NCI-H69 (cell line): Measurements from ENCODE around the gene MEF2C.

ENCODE experiments used
- DNase-seq: peaks from one replicate; lab custom pipeline; 2025; lab: John Stamatoyannopoulos, UW

Gene MEF2C

DNA sequence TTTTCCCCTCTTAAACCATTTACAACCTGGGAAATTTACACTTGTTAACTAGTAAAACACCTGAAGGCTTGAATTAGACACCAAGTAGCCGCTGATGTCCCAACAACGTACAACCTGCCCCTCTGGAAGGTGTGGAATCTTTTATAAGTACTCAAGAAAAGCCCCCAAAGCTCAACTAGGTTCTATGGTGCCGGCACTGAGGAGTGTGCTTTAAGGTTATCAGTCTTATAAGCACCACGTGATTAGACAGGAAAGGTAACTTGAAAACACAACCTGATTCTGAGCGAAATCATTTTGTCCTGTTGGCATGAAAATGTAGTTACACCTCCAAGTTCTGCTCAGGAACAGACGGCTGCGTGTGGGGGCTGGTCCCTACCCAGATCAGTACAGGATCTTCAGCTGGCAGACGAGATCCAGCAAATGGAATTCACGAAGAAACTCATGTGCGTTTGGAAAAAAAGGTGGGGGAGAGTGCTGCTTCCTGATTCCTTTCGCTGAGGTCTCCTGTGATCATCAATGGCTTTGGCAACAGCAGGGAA is 195.5 kb downstream of the MEF2C start:
- DNase-seq = peak; percentile 85

DNA sequence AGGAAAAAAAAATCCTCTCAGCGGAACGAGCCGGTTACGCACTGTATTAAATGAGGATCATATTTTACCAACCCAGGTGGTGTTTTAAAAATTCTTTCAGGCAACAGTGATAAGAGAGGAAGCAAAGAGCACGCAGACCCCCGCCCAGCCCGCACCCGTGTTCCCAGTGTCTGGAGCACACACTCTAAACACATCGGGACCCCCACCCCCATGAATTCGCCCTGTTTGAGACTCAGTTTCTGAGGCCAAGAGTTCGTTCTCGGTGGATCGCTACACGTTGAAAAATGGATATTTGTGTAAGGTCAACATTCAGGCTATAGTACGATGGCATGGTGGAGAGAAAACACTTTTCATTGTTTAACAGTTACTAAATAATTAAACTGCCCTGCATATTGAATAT is 196.3 kb downstream of the MEF2C start:
- DNase-seq = peak; percentile 74

DNA sequence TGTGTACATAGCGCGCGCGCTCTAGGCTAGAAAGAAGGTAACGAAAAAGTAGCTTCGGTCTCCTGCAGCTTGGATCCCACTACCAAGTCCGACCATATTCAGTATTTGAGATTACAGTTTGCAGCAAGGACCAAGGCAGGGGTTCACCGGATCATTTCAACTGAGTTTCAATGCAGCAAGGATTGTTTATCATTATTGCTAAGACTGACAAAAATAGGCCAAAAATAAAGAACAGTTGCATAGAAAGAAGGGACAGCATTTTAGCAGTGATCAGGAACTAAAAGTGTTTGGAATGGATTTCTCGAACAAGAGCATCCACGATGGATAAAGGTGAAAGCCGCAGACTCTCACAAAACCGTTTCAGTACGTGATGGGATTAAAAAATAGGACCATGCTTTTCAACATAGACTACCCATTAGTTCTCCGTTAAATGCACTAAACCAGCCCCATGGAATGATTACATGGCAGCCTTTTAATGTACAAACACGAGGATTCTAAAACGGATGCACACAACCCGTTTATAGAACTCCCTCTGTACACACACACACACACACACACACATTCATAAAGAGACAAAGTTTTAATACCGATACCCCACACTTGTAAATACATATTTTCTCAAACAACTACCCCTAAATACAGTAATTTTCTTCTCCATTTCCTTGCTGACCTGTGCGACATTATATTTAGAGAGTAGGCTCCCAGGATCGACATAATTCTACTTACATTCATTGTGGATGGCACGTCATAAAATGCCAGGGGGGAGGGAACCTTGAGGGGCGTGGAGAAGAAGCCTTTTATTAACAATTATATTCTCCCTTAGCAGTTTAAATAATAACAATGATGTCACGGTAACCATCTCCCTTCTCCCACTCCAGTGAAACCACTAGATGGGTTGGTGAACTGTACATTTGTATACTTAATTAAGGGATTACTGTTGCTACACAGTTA is 197.1 kb downstream of the MEF2C start:
- DNase-seq = peak; percentile 97

DNA sequence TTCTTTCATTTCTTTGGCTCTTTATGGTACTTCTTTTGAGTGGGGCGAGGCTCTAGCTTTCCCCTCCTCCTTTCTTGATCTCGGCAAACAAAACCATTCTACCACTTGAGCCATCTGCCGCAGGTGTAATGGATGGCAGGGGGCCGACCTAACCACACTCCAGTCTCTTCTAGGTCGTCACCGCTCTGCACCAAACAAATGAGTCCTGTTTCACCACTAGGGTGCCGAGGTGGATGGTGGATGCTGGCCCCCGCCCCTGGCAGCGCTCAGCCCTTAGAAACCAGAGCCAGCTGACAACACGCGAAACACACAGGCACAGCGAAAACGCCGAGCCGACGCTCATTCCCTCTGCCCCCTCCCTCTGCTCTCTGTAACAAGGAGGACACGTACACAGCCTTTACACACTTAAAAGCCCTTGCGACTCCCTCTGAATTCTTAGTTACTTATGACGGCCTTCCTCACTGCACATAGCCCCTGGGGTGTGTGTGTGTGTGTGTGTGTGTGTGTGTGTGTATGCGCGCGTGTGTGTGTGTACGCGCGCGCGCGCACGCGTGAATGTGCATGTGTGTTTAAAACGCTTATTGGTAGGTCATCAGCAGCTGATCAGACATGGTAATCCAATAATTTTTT is 199.4 kb downstream of the MEF2C start:
- peak; percentile 99 for DNase-seq

DNA sequence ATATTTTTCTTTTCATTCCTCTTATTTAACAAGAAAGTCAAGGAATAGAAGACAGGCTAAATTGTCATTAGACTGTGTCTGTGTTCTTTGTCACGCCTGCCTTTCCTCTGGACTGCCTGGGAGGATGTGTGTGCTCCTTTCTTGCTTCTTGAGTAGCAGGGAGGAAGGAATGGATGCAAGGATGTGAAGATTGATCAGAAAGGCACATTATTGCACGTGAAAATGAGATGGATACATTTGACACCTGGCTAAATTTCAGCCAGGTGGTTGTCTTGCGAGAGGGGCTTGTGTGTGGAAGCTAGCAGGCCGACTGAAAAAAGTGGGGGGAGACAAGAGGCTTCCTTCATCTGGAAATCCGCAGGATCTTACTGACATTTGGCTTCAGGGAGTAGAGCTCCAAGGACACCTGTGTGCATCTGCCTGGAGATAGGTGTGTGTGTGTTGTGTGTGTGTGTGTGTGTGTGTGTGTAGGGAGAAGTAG is 200.1 kb downstream of the MEF2C start:
- peak; percentile 90 for DNase-seq

DNA sequence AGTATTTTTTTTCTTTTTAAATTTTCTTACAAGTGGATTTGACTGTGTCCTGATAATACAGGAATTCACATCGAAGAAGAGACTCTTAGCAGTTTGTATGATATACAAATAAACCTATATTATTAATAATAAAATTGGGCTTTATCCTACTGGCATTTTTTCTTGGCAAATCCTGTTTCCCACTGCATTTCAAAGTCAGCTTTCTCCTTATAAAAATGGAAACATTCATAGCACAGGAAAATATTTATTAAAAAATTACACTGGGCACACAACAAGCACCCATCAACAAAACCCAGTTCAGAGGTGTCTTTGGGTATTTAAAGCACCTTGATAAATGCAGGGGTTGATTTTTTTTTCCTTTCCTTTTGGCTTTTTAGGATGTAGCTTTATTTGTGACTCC is 200.9 kb downstream of the MEF2C start:
- no peak for DNase-seq

DNA sequence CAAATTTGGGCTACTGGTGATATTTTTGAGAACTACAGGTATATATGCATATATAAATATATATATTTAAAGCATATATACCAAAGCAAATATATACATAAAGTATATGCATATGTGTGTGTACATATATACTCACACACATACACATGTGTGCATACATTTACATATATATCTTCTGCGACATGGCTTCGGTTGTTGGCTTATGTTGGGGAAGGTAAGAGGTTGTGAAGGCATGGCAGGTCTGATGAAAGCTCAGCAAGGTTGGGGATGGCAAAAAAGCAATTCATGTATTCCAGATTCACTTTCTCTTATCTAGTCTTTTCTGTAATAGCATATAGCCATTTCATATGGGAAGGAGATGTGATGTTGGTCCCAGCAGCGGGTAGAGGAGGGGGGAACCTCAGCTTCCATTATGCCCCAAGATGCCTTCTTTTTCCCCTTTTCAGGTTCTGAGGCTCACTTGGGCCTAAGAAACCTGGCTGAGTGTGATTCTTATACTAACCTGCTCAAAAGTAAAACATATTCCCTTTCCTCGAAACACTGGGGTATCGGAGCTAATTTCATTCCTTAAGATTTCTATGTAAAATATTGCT is 201.7 kb downstream of the MEF2C start:
- peak; percentile 77 for DNase-seq

DNA sequence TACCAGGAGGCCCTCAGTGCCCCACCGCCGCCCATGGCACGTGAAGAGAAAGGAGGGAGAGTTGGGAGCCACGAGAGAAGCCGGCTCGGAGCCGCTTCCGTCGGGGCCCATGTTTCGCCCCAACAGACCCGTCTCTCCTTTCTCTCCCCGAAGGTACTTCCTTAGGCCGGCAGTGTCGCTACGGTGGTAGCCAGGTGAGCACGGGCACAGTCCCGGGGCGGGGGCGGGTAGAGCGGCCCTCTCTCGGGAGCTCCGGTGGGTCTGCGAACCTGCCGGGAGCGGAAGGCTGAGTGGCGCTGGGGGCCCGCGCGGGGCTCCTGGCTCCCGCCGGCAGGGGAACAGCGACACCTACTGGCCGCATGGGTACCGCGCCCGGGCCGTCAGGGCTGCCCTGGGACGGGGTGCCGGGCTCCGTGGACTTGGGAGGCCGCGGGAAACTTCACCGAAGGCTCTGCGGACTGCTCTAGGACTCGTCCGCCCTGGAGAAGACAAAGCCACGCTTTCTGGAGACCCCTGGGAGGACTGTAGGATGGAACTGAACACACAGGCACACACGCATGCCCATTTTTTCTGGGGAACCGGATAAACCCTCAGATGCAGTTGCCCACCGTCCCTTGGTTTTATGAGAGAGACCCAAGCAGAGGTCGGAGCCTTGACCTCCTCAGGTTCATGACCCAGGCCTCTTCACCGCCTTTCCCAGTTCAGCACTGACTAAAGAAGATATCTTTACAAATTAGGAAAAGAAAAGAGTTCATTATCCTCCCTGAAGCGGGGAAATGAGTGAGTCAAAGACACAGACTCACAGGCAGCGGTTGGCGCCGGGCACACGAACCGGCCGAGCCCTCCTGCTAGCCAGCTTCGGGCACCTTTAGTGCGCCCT is 202.5 kb downstream of the MEF2C start:
- peak; percentile 90 for DNase-seq

DNA sequence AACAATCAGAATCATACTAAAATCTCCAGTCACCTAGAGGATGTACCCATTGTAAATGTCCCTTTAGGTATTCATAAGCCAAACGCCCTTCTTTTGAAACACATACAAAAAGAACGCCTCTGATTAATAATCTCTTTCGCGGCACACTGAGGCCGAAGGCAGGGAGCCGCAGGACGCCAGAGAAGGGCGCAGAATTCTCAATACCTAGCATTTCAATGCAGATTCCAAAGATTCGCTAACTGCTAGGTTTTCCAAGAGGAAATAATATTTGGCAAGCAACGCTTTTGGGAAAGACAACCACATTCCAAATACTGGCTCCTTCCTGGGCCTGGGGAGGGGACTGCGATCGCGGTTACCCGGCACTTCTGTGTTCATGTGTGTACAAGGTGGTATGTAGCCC is 203.3 kb downstream of the MEF2C start:
- DNase-seq = peak; percentile 74

DNA sequence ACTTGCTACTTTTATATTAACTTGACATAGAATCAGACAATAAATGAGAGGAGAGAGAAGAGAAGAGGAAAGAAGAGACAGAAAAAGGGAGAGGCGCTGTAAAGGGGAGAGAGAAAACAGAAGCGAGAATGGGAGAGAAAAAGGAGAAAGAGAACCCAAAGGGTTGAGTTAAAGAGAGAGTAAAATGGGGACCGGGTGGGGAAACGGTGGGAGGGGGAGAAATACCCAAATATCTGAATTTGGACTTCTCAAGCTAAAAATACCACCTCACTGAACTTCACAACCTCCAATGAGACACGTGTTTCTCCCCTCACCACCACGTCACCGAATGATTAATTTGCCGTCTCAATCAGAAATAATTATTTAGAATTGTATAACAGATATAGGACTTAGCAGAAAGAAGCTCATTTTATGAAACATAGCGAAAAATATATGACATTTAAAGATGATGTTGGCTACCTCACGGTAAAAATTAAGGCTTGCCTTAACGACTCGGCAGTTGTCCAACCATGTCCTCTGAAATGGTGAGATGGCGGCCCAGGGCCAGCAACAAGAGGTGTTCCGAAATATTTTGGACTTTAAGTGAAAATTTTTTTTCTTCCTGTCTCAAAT is 204.1 kb downstream of the MEF2C start:
- peak; percentile 84 for DNase-seq

DNA sequence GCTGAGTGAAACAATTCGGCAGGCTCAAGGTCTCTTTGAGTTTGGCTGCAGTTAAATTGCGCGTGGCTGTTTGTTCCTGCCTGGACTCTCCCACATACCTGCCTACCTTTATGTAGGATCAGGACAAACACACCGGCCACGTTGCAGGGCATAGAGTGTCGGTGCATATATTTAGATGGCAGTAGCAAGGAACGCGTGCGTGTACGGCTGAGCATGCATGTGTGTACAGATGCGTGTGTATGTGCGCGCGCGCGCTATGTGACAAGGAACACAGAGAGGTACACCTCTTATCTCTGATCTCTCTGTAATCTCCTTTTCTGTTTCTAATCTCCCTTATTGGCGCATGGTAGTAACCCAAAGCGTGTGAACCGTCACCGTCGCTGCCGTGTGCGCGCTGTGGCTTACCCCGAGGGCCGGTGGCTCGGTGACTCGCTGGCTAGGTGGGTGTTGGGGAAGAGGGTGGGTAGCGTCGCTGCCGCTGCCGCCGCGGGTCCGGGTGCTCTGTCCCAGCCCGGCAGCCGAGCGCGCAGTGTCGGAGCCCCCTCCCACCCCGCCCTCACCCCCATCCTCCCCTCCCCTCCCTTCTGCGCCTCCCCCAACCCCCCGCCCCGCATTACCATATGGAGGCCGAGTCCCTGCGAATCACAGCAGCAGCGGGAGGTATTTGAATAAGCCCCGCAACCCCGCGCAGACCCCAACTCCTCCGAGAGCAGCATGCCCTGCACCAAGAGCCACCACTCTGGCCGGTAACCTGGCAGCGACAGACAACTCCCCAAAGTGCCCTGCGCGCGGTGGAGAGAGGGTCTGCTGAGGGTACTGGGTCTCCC is 204.8 kb downstream of the MEF2C start:
- DNase-seq = peak; percentile 96

DNA sequence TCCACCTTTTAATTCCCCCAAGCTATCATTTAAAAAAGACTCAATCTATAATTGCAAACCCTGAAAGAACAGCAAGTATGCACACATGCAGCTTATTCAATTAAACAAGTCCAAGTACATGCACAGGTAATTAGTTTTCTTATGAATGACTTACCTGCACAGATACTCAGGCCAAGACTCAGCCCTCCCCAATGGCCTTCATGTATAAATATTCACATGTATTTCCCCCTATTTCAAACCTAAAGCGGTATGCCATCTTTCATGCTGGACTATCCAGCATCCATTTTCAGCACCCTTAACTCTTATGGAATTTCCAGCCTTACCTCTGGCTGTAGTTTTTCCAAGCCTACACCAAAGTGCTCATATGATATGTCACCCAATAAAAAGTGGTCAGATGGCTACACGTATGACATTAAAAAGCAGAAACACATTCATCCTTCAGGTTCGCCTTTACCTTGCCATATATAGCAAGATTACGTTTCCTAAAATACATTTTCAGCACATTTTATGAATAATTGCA is 205.5 kb downstream of the MEF2C start:
- DNase-seq = peak; percentile 79

DNA sequence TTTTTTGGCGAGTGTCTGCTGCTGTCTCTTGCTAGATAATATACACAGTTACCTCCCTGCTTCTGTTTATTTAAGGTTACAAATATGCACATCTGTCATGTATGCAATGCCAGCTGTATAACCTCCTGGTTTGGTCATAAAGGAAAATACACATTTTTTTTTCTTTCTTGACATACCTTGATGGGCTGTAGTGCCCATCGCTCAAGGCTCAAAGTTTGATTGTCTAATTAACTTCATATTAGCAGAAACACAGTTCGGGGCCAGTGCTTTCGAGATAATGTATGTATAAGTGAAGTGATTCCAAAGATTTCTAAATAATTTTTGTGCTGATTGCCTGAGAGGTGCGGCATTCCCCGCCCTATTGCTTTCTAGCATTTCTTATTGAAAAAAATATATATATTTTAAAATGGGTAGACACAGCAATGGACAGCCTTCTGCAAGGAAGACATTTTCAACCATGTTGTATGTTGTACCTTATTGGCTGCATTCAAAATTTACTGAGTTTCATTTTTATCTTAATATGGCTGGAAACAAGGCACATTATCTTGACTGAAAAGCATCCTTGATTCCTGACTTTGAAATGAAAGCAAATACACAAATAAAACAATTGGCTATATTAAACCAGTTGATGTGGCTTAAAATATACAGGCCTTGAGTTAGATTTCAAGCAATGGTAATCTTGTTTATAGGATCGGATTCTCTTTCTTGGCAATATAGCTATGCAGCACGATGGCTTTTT is 206.2 kb downstream of the MEF2C start:
- DNase-seq = peak; percentile 86

DNA sequence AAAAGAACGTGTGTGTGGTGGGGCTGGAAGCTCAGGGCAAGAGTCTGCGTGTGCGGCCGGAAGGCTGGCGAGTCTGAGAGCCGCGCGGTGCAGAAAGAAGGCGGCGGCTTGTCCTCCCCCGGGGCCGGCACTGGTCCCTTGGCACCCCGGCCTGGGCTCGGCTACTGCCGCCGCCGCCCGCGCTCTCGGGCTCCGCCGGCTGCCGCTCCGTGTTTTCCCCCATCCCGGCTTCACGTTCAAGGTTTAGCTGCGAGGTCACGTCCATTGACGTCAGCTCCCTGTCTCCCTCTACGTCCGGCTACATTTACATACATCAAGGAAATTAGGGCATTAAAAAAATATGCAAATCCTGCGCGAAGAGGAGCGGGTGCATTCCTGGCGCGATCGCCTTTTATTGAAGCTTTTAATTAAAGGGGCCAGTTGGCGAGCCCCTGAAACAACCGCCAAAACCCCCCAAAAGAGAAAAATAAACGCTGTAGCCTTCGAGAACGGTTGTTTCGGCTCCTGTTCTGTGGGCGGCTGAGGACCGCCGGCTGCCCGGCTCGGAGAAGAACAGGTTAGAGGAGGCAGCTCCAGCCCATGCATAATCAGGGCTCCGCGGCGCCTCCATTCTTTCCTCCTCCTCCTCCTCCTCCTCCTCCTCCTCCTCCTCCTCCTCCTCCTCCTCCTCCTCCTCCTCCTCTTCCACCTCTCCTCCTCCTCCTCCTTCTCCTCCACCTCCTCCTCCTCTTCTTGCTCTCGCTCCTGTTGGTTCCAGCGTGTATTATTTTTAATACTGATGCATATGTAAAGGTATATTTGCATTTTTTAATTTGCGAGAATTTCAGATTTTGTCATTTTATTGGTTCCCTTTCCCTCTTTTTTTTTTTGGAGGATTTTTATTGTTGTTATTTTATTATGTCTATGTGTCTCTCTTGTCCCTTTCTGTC is 207.0 kb downstream of the MEF2C start:
- peak; percentile 90 for DNase-seq

DNA sequence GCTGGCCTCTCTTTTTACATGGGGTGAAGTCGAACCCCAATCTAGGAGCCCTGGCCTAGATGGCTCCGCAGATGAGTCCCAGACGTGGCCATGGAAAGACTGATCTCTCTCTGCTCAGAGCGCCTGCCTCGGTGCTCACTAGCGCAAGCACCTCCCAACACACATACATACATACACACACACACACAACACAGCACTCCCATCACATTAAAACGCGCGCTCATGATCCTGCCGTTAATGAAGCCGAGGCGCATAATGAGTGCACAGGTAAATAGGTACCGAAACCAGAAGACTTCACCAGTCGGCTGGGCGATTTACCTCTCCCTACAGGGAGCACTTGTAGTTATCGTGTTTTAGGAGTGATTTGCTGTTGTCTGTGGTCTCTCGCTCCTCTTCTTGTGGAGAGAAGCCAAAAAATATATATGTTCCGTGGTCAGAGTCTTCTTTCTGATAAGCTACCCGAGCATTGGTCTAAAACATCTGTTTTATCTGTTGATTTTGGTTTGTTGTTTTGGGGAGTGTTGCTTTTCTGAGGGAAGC is 207.7 kb downstream of the MEF2C start:
- DNase-seq = peak; percentile 91

DNA sequence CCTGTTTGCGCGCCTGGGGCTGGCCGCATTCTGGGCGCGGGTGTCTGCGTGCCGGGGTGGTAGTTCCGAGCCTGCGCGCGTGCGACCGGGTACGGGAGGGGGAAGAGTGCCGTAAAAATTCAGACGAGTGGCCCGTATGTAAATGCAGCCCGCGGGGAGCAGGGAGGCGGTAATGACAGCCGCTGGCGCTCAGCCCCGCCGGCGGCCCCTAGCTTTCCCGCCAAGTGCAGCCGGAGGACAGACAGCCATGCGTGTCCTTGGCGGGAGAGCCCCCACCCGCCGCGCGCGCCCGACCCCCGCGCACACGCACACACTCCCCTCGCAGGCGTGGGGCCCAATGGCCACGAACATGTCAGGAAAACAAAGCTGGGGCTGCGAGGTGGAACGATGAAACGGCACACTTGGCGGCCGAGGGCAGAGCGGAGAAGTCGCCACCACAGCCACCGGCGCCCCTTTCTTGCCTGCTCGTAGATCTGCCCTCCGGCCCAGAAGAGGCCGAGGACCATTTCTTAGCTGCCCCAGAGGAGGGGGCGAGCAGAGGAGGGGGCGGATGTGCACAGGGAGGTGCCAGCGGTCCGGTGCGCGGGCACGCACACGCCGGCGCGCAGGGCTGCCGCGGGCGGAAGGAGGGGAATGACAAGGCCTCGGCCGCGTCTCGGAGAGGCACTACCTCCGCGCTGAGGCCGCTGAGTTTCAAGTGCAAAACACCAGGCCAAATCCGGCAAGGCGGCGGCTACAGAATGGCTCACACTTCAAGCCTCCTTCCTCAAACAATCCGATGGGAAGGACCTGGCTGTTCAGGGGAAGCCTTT is 208.4 kb downstream of the MEF2C start:
- DNase-seq = peak; percentile 97
